ENCODE results near the gene FOXK1.
"Not testable (repeated sequence)": the region's sequence is repeated elsewhere in the genome, so short reads cannot be mapped to it uniquely, and the experiment has no call there.

The FOXK1 gene

GRCh38 chr7:4800926-4801838, 119.1 kb downstream of the FOXK1 start:
- DNase-seq (ENCODE audit: low read depth) = no peak

DNA sequence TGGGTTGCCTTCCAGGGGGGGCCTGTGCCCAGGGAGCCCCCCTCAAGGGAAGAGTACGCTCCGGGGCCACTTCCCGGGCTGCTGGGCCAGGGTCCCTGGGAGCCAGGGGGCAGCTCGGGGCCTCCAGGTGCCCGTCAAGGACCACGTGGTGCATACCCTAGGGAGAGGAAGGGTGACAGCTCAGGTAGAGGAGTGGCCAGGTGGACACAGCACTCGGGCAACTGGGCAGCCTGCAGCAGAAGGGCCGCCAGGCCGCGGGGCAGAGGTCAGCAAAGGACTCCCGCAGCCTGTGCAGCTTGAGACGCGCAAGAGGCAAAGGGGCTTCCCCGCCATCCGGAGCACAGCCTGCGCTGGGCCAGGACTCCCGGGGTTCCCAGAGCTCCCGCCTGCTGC, 119.7 kb downstream of the FOXK1 start:
- DNase-seq (ENCODE audit: low read depth) = no peak

DNA sequence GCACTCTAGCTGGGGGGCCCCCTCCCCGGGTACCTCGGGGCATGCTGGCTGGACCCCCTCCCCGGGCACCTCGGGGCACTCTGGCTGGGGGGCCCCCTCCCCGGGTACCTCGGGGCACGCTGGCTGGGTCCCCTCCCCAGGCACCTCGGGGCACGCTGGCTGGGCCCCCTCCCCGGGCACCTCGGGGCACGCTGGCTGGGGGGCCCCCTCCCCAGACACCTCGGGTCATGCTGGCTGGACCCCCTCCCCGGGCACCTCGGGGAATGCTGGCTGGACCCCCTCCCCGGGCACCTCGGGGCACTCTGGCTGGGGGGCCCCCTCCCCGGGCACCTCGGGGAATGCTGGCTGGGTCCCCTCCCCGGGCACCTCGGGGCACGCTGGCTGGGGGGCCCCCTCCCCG, 120.5 kb downstream of the FOXK1 start:
- not testable (repeated sequence) for DNase-seq (ENCODE audit: low read depth)

DNA sequence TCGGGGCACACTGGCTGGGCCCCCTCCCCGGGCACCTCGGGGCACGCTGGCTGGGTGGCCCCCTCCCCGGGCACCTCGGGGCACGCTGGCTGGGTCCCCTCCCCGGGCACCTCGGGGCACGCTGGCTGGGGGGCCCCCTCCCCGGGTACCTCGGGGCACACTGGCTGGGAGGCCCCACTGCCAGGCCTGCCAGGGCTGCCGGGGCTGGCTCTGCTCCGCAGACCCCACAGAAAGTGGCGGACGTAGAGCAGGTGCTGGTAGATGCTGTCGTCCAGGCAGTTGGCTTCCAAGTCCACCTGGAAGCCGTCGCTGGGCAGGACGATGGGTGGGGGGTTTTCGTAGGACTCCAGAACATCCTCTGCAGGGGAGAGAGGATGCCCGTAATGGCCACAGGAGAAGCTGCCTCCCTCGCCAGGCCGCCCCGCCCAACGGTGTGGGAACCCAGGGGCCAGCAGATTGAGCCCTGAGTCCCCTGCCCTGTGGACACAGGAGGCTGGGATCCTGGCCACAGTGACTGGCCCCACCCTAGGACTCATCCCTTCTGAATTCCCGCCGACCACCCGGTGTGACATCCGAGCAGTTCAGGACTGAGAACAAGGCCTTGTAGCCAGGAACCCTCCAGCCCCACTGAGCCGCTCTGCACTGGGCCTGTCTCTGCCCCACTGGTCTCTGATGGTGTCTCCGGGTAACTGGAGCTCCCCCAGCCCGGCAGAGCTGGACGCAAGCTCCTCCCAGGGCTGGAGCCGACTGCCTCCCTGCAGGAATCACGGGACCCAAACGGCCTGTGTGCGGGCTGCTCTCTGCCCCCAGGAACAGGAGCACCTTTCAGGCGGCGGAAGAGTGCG, 121.5 kb downstream of the FOXK1 start:
- no peak for DNase-seq (ENCODE audit: low read depth)

- no peak for DNase-seq (ENCODE audit: low read depth)
Measured at GRCh38 chr7:4805110-4805983, 123.3 kb downstream of the FOXK1 start.

GRCh38 chr7:4805984-4806300, 123.8 kb downstream of the FOXK1 start:
- DNase-seq (ENCODE audit: low read depth) = no peak

DNA sequence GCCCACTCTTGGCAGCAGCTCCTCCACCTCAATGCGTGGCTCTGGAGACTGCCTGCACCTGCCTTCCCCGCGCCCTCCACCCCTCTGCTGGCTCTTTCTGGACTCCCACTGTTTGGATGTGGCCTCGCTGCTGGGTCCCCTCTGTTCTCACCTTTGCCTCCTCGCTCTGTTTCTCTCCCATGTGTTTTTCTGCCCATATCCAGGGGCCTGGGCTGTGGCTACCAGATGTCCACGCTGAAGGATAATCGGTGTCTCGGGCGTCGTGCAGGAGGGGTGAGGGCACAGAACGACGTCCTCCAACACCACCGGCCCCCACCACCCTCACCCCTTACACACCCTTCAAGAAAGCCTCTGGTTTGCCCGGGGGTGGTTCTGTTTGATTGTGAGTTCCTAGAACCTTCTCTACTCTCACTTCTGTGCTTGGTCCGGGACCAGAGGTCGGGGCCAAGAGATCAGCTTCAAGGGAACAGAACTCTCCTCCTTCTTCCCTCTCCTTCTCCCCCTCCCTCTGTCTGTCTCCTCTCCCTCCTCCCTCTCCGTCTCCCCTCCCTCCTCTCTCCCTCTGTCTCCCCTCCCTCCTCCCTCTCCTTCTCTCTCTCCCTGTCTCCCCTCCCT, 125.0 kb downstream of the FOXK1 start:
- DNase-seq (ENCODE audit: low read depth) = no peak

DNA sequence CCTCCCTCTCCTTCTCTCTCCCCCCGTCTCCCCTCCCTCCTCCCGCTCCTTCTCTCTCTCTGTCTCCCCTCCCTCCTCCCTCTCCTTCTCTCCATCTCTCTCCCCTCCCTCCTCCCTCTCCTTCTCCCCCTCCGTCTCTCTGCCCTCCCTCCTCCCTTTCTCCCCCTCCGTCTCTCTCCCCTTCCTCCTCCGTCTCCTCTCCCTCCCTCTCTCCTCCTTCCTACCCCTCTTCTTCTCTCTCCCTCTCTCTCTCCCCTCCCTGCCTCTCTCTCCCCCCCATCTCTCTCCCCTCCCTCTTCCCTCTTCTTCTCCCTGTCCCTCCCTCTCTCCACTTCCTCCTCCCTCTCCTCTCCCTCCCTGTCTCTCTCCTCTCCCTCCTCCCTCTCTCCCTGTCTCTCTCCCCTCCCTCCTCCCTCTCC, 125.5 kb downstream of the FOXK1 start:
- DNase-seq (ENCODE audit: low read depth) = no peak

GRCh38 chr7:4808026-4808425, 125.9 kb downstream of the FOXK1 start:
- no peak for DNase-seq (ENCODE audit: low read depth)

- no peak for DNase-seq (ENCODE audit: low read depth)
Measured at GRCh38 chr7:4808565-4808964, 126.5 kb downstream of the FOXK1 start.

GRCh38 chr7:4809091-4809591, 127.0 kb downstream of the FOXK1 start:
- DNase-seq (ENCODE audit: low read depth) = no peak

DNA sequence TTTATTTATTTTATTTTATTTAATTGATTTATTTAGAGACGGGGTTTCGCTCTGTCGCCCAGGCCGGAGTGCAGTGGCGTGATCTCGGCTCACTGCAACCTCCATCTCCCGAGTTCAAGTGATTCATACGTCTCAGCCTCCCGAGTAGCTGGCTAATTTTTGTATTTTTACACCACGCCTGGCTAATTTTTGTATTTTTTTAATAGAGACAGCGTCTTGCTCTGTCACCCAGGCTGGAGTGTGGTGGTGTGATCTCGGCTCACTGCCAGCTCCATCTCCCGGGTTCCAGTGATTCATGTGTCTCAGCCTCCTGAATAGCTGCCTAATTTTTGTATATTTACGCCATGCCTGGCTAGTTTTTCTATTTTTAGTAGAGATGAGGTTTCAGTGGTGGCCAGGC, 127.6 kb downstream of the FOXK1 start:
- no peak for DNase-seq (ENCODE audit: low read depth)

DNA sequence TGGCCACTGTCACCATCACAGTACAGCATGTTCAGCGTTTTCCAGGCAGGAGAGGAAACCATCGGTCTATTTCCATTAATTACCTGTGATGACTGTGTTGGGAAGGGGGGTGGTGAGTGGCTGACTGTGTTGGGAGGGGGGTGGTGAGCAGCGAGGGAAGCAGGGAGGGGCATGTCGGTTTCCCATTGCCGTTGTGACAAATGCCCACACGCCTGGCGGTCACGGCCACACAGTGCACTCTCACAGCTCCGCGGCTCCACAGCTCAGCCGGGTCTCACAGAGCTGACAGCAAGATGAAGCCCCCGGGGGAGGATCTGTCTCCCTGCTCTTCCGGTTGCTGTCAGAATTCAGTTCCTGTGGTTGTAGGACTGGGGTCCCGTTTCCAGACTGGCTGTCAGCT, 132.3 kb downstream of the FOXK1 start:
- no peak for DNase-seq (ENCODE audit: low read depth)

GRCh38 chr7:4815121-4815520, 133.0 kb downstream of the FOXK1 start:
- DNase-seq (ENCODE audit: low read depth) = no peak

- DNase-seq (ENCODE audit: low read depth) = no peak
Measured at GRCh38 chr7:4815609-4816418, 133.7 kb downstream of the FOXK1 start.

- no peak for DNase-seq (ENCODE audit: low read depth)
Measured at GRCh38 chr7:4816419-4817080, 134.5 kb downstream of the FOXK1 start.

- DNase-seq (ENCODE audit: low read depth) = no peak
Measured at GRCh38 chr7:4817178-4817901, 135.2 kb downstream of the FOXK1 start.

DNA sequence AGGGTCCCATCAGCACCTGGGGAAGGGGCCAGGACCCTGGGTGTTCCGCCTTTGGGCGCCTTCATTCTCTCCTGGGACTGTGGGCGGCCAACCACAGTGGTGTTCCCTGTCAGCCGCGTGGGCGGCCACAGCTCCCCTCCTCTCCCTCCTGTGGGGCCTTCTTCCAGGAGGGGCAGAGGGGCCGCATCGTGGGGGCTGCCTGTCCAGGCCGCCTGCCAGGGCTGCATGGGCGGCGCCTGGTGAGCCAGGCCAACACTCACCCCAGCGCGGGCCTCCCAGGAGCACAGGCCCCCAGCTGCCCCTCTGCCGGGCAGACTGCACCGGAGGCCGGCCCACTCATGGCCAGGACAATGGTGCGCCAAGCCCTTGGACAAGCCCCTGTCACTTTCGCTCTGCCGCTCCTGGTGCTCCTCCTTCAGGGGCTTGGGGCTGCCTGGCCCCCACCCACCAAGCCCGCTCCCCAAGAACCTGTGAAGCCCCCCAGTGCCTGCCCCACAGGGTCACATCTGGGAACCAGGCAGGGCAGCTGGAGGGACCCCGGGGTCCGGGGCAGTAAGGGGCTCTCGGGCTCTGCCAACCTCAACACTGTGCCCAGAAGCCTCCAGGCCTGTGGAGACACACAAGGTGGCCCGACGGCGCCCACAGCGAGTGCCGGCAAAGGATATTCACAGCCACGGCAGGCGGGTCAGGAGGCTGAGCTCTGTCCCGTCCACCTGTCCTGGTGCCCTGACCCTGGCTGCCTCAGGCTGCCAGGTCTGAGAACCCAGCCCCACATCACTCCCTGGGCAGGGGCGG, 136.1 kb downstream of the FOXK1 start:
- no peak for DNase-seq (ENCODE audit: low read depth)

All from stromal cell of bone marrow (primary cell).